Liver (tissue), 9 donors: ENCODE measurements around the gene CRAMP1. TPM values are rescaled to one million over a fixed set of nuclear protein-coding genes. Genes with fewer than 3 reads are reported as not detected.

Experiments used
- DNase-seq: peaks from one replicate; pipeline ENCODE4 v3.0.0-alpha.2; 2017; ENCODE audit warnings: low spot score
- H3K27ac ChIP-seq, 2 donors: one replicate each; pipeline ENCODE4 v1.7.0; 2013; ENCODE audit warnings: inconsistent platforms in 2 of 2, low read length in 2 of 2, control low read depth in 1 of 2, low read depth in 1 of 2, mild to moderate bottlenecking in 1 of 2
- H3K27me3 ChIP-seq, 4 donors: one replicate each; pipeline versions ENCODE4 v1.6.1 to v1.7.0; 2013; ENCODE audit warnings: low read length in 3 of 4, inconsistent platforms in 1 of 4, mild to moderate bottlenecking in 1 of 4, moderate library complexity in 1 of 4; ENCODE audit not compliant: control insufficient read depth in 4 of 4, insufficient read depth in 4 of 4
- H3K36me3 ChIP-seq, 4 donors: one replicate each; pipeline versions ENCODE4 v1.6.1 to v1.7.0; 2013; ENCODE audit warnings: low read length in 3 of 4, mild to moderate bottlenecking in 3 of 4, low read depth in 1 of 4, moderate library complexity in 1 of 4; ENCODE audit not compliant: control insufficient read depth in 4 of 4, insufficient read depth in 3 of 4
- H3K4me1 ChIP-seq, 4 donors: one replicate each; pipeline versions ENCODE4 v1.6.1 to v1.7.0; 2013; ENCODE audit warnings: low read length in 3 of 4, mild to moderate bottlenecking in 3 of 4, moderate library complexity in 1 of 4; ENCODE audit not compliant: control insufficient read depth in 4 of 4, insufficient read depth in 4 of 4
- H3K4me3 ChIP-seq, 3 donors: one replicate each; pipeline versions ENCODE4 v1.6.1 to v1.7.0; 2013; ENCODE audit warnings: low read length in 3 of 3, control low read depth in 1 of 3, low read depth in 1 of 3, mild to moderate bottlenecking in 1 of 3
- H3K9ac ChIP-seq, 2 donors: one replicate each; pipeline ENCODE4 v1.7.0; 2013; ENCODE audit warnings: low read length in 2 of 2, mild to moderate bottlenecking in 2 of 2, moderate library complexity in 2 of 2, control low read depth in 1 of 2, low read depth in 1 of 2
- H3K9me3 ChIP-seq, 4 donors: one replicate each; pipeline versions ENCODE4 v1.6.1 to v1.7.0; 2013; ENCODE audit warnings: low read length in 3 of 4; ENCODE audit not compliant: control insufficient read depth in 4 of 4
- EGR1 ChIP-seq, 2 donors: IDR thresholded peaks; 2 replicates each; pipeline ENCODE4 v1.6.1; 2016 to 2018; ENCODE audit warnings: antibody characterized with exemption in 2 of 2, low read depth in 2 of 2
- FOXA1 ChIP-seq: IDR thresholded peaks from 2 replicates; pipeline ENCODE4 v1.6.1; 2016; ENCODE audit warnings: antibody characterized with exemption
- FOXA2 ChIP-seq: IDR thresholded peaks from 2 replicates; pipeline ENCODE4 v1.6.1; 2016; ENCODE audit warnings: antibody characterized with exemption
- GABPA ChIP-seq, 2 donors: IDR thresholded peaks in 1 of 2; conservative IDR thresholded peaks in 1 of 2; 2 replicates each; pipeline ENCODE4 v1.6.1; 2016; ENCODE audit warnings: antibody characterized with exemption in 2 of 2, mild to moderate bottlenecking in 1 of 2, moderate library complexity in 1 of 2
- HNF4A ChIP-seq, 2 donors: conservative IDR thresholded peaks; 2 replicates each; pipeline ENCODE4 v1.6.1; 2016; ENCODE audit warnings: antibody characterized with exemption in 2 of 2, mild to moderate bottlenecking in 2 of 2
- JUND ChIP-seq, 2 donors: IDR thresholded peaks; 2 replicates each; pipeline ENCODE4 v1.6.1; 2016; ENCODE audit warnings: antibody characterized with exemption in 2 of 2
- NR2F2 ChIP-seq: IDR thresholded peaks from 2 replicates; pipeline ENCODE4 v1.6.1; 2016; ENCODE audit warnings: antibody characterized with exemption
- RAD21 ChIP-seq, 2 donors: IDR thresholded peaks; 2 replicates each; pipeline ENCODE4 v1.6.1; 2016; ENCODE audit warnings: antibody characterized with exemption in 2 of 2, mild to moderate bottlenecking in 2 of 2
- RXRA ChIP-seq, 2 donors: IDR thresholded peaks; 2 replicates each; pipeline ENCODE4 v1.6.1; 2017 to 2018; ENCODE audit warnings: antibody characterized with exemption in 2 of 2, mild to moderate bottlenecking in 1 of 2
- SP1 ChIP-seq: IDR thresholded peaks from 2 replicates; pipeline ENCODE4 v1.6.1; 2018; ENCODE audit warnings: antibody characterized with exemption, mild to moderate bottlenecking
- YY1 ChIP-seq: IDR thresholded peaks from 2 replicates; pipeline ENCODE4 v1.6.1; 2016; ENCODE audit warnings: antibody characterized with exemption, mild to moderate bottlenecking
- WGBS: extraction: QIAGEN DNeasy Blood & Tissue Kit; methylation state at CpG from one replicate; pipeline ENCODE4 v1.1.7; 2013; 5-methylcytosine and 5-hydroxymethylcytosine counted together
- polyA plus RNA-seq, 2 donors: library from polyadenylated mRNA; stranded (reverse) in 1 of 2; unstranded in 1 of 2; fragments of 200-250 nt in 1 of 2; fragments of >200 nt in 1 of 2; fragmentation: Nextera tagmentation in 1 of 2; extraction: Ambion mirVana in 1 of 2; gene quantifications; one replicate each; pipeline versions ENCODE4 v1.2.1 to v1.2.3, GENCODE V29; 2013 to 2015
- total RNA-seq, 2 donors: library from RNA; depleted of rRNA; stranded (reverse); fragments of >200 nt; gene quantifications; one replicate each; pipeline ENCODE4 v1.2.3, GENCODE V29; 2014
- TF ChIP-seq, protein P1 (sequence below): fragments of 150-350 bp; IDR thresholded peaks from 2 replicates; pipeline ENCODE4 v1.5.1; 2017; ENCODE audit warnings: improper control_type of control experiment, low read depth, low read length; ENCODE audit not compliant: missing input control
- TF ChIP-seq, protein P2 (sequence below): IDR thresholded peaks from 2 replicates; pipeline ENCODE4 v1.6.1; 2016; ENCODE audit warnings: antibody characterized with exemption
- TF ChIP-seq, protein P3 (sequence below): IDR thresholded peaks from 2 replicates; pipeline ENCODE4 v1.6.1; 2016; ENCODE audit warnings: antibody characterized with exemption, mild to moderate bottlenecking
- TF ChIP-seq, protein P4 (sequence below): IDR thresholded peaks from 2 replicates; pipeline ENCODE4 v1.6.1; 2016; ENCODE audit warnings: antibody characterized with exemption
- donor health status: healthy.
- donor health status: healthy.
- donor health status: healthy.
- donor health status: healthy.
- donor health status: healthy.

CRAMP1 gene
- total and polyA plus RNA-seq, 4 donors, result 1.1 to 6.4 (median 4.2) TPM

DNA sequence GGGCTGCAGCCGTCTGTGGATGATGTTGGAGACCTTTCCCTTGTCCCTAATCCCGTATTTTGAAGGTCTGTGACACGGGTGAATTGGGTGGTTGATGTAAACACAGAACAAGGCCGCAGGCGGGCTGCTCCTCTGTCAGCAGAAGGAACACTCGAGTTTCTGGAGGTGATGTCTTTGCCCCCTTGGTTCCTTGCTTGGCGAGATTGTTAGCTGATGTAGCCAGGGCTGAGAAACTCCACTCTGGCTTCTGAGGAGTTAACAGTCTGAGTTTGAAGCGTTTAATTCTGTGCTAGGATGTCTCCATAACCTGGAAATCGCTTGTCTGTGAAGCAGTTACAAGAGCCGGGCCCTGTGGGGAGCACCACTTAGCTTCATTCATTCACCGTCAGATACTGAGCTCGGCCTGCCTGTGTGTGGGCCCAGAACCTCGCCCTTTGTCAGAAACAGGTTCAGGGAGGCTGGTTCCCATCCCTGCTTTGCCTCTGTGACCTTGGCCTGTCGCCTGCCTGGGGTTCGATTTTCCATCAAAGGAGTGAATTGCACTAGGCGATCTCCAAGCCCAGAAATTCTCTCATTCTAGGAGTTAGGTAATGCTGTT, 95.1 kb downstream of the CRAMP1 start:
- no peak for DNase-seq
- Histone ChIP-seq H3K27me3 (no peaks in the 10 kb centered on the region), H3K36me3 (peaks cover 0 to 3% (median 1%) of the 10 kb centered on the region in 4 donors), H3K9ac (peak overlapping the region; percentile 31 to 79), H3K4me3 (peak overlapping the region; percentile 1 to 91 (median 66)), H3K4me1 (peaks cover 6 to 23% (median 13%) of the 10 kb centered on the region in 4 donors), H3K9me3 (no peaks in the 10 kb centered on the region), H3K27ac (peak overlapping the region in 1 of 2 donors; percentile 61)
- WGBS, result 17% methylated on average over 16 of the region's 16 CpGs
- no peak for TF ChIP-seq RXRA (IDR thresholded peaks at IDR 0.05)
- TF ChIP-seq HNF4A (conservative IDR thresholded peaks at IDR 0.05), result peak in 1 of 2 donors; percentile 7
- no peak for TF ChIP-seq YY1
- TF ChIP-seq GABPA (IDR thresholded peaks at IDR 0.05 in 1 of 2, conservative IDR thresholded peaks at IDR 0.05 in 1 of 2), result no peak

DNA sequence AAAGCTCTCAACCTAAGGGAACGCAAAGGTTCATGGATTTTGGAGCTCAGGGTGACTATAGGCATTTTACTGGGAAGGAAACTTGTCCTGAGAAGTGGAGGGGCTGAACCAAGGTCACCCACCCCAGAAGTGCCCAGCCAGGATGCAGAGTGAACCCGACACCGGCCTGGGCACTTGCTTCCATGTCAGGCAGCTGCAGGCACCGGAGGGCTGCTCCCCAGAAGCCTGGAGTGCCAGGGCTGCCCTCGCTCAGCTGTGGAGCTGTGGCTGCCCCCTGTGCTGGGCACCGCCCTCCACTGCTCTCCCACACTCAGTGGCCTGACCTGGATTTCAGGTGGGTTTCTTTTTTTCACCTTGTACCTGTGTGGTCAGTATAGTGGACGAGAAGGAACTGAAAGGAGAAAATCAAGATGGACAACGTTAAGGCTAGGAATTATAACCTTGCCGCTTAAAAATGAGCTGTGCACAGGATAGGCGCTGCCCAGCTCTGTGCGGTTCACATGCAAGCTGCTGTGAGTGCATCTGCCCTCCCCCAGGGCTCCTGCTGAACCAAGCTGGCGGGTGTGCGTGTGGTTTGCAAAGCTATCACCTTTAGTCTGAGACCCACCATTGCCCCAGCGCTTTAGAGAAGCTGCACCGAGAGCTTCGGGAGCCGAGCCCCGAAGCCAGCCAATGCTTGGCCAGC, 96.1 kb downstream of the CRAMP1 start:
- DNase-seq, result no peak
- no peaks in the 10 kb centered on the region for H3K9me3 ChIP-seq
- H3K4me3 ChIP-seq, result no peak overlapping the region
- WGBS, result 94% methylated on average over 18 of the region's 18 CpGs
- H3K27me3 ChIP-seq, result no peaks in the 10 kb centered on the region
- no peaks in the 10 kb centered on the region for H3K36me3 ChIP-seq
- H3K27ac ChIP-seq, result no peak overlapping the region
- TF ChIP-seq YY1 (no peak), HNF4A (conservative IDR thresholded peaks at IDR 0.05) (no peak), NR2F2 (no peak), RAD21 (IDR thresholded peaks at IDR 0.05) (no peak), RXRA (IDR thresholded peaks at IDR 0.05) (no peak), GABPA (IDR thresholded peaks at IDR 0.05 in 1 of 2, conservative IDR thresholded peaks at IDR 0.05 in 1 of 2) (no peak)
- TF ChIP-seq, protein P1, sequence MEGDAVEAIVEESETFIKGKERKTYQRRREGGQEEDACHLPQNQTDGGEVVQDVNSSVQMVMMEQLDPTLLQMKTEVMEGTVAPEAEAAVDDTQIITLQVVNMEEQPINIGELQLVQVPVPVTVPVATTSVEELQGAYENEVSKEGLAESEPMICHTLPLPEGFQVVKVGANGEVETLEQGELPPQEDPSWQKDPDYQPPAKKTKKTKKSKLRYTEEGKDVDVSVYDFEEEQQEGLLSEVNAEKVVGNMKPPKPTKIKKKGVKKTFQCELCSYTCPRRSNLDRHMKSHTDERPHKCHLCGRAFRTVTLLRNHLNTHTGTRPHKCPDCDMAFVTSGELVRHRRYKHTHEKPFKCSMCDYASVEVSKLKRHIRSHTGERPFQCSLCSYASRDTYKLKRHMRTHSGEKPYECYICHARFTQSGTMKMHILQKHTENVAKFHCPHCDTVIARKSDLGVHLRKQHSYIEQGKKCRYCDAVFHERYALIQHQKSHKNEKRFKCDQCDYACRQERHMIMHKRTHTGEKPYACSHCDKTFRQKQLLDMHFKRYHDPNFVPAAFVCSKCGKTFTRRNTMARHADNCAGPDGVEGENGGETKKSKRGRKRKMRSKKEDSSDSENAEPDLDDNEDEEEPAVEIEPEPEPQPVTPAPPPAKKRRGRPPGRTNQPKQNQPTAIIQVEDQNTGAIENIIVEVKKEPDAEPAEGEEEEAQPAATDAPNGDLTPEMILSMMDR, result no peak
- peaks cover 6 to 23% (median 17%) of the 10 kb centered on the region in 4 donors for H3K4me1 ChIP-seq
- H3K9ac ChIP-seq, result no peak overlapping the region

DNA sequence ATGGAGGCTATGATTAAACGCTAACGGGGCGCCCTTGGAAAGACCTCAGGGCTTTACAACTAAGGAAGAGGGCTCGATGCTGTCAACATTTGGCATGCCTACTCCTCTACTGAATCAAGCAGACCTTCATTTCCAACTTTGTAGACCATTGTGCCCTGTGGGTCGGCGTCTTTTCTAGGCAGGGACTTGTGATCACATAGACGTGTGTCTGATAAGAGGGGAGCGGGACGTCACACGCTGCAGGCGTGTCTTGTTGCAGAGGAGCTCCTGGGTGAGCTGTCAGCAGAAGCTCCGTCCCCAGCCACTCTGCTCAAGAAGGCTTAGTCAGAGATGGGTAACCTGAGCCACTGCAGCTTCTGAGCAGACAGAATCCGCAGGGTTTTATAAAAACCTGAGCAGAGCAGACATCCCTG, 96.6 kb downstream of the CRAMP1 start:
- Histone ChIP-seq H3K9me3 (no peaks in the 10 kb centered on the region), H3K4me1 (peaks cover 6 to 23% (median 17%) of the 10 kb centered on the region in 4 donors), H3K4me3 (no peak overlapping the region), H3K27ac (no peak overlapping the region), H3K27me3 (no peaks in the 10 kb centered on the region), H3K9ac (no peak overlapping the region), H3K36me3 (no peaks in the 10 kb centered on the region)
- WGBS, result 92% methylated on average over 13 of the region's 13 CpGs
- no peak for DNase-seq
- no peak for TF ChIP-seq FOXA1
- TF ChIP-seq EGR1 (IDR thresholded peaks at IDR 0.05; ENCODE audit: low read depth in 2 of 2), result no peak
- no peak for TF ChIP-seq JUND (IDR thresholded peaks at IDR 0.05)
- TF ChIP-seq, protein P1, result no peak
- TF ChIP-seq FOXA2, result no peak
- TF ChIP-seq SP1, result no peak
- TF ChIP-seq YY1, result no peak
- no peak for TF ChIP-seq HNF4A (conservative IDR thresholded peaks at IDR 0.05)
- no peak for TF ChIP-seq RXRA (IDR thresholded peaks at IDR 0.05)
- TF ChIP-seq, protein P2, sequence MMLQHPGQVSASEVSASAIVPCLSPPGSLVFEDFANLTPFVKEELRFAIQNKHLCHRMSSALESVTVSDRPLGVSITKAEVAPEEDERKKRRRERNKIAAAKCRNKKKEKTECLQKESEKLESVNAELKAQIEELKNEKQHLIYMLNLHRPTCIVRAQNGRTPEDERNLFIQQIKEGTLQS, result no peak
- TF ChIP-seq, protein P3, sequence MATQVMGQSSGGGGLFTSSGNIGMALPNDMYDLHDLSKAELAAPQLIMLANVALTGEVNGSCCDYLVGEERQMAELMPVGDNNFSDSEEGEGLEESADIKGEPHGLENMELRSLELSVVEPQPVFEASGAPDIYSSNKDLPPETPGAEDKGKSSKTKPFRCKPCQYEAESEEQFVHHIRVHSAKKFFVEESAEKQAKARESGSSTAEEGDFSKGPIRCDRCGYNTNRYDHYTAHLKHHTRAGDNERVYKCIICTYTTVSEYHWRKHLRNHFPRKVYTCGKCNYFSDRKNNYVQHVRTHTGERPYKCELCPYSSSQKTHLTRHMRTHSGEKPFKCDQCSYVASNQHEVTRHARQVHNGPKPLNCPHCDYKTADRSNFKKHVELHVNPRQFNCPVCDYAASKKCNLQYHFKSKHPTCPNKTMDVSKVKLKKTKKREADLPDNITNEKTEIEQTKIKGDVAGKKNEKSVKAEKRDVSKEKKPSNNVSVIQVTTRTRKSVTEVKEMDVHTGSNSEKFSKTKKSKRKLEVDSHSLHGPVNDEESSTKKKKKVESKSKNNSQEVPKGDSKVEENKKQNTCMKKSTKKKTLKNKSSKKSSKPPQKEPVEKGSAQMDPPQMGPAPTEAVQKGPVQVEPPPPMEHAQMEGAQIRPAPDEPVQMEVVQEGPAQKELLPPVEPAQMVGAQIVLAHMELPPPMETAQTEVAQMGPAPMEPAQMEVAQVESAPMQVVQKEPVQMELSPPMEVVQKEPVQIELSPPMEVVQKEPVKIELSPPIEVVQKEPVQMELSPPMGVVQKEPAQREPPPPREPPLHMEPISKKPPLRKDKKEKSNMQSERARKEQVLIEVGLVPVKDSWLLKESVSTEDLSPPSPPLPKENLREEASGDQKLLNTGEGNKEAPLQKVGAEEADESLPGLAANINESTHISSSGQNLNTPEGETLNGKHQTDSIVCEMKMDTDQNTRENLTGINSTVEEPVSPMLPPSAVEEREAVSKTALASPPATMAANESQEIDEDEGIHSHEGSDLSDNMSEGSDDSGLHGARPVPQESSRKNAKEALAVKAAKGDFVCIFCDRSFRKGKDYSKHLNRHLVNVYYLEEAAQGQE, result no peak
- TF ChIP-seq, protein P4, sequence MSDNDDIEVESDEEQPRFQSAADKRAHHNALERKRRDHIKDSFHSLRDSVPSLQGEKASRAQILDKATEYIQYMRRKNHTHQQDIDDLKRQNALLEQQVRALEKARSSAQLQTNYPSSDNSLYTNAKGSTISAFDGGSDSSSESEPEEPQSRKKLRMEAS, result no peak
- no peak for TF ChIP-seq GABPA (IDR thresholded peaks at IDR 0.05 in 1 of 2, conservative IDR thresholded peaks at IDR 0.05 in 1 of 2)
- no peak for TF ChIP-seq NR2F2
